HepG2 (cell line): ENCODE measurements around the gene RCOR3. TPM values are rescaled to one million over a fixed set of nuclear protein-coding genes. Genes with fewer than 3 reads are reported as not detected.

ENCODE experiments used
- ARNT2 ChIP-seq: sonication (generic); formaldehyde crosslinking; IDR thresholded peaks from 2 replicates; pipeline ENCODE4 v1.8.0; 2022; ENCODE audit warnings: mild to moderate bottlenecking, low read depth, missing genetic modification reagents, moderate library complexity
- BCLAF1 ChIP-seq: fragments of 450-650 bp; IDR thresholded peaks from 2 replicates; pipeline ENCODE4 v1.6.1; 2017; ENCODE audit warnings: mild to moderate bottlenecking
- HHEX ChIP-seq: IDR thresholded peaks from 2 replicates; pipeline ENCODE4 v1.6.1; 2016; ENCODE audit warnings: control low read depth
- HOXA7 ChIP-seq: sonication (generic); formaldehyde crosslinking; IDR thresholded peaks from 2 replicates; pipeline ENCODE4 v1.8.1; 2022; ENCODE audit warnings: mild to moderate bottlenecking, missing genetic modification reagents, moderate library complexity
- KDM1A ChIP-seq: IDR thresholded peaks from 2 replicates; pipeline ENCODE4 v1.6.1; 2016; ENCODE audit warnings: missing compliant biosample characterization
- LBX2 ChIP-seq: sonication (generic); formaldehyde crosslinking; IDR thresholded peaks from 2 replicates; pipeline ENCODE4 v1.5.0; 2020; ENCODE audit warnings: missing genetic modification reagents, mild to moderate bottlenecking, borderline replicate concordance
- MAZ ChIP-seq, 2 experiments: sonication (generic) in 1 of 2; formaldehyde crosslinking in 1 of 2; IDR thresholded peaks; 2 replicates each; pipeline versions ENCODE4 v1.5.0 to v1.6.1; 2012 to 2020; ENCODE audit warnings: low read depth in 2 of 2, mild to moderate bottlenecking in 2 of 2, borderline replicate concordance in 1 of 2, improper control_type of control experiment in 1 of 2, low read length in 1 of 2, missing genetic modification reagents in 1 of 2, moderate library complexity in 1 of 2
- MED13 ChIP-seq: sonication (generic); formaldehyde crosslinking; IDR thresholded peaks from 2 replicates; pipeline ENCODE4 v1.5.0; 2020; ENCODE audit warnings: missing genetic modification reagents
- MTF2 ChIP-seq: sonication (generic); formaldehyde crosslinking; IDR thresholded peaks from 2 replicates; pipeline ENCODE4 v1.5.0; 2020; ENCODE audit warnings: missing genetic modification reagents, borderline replicate concordance
- POLR2G ChIP-seq: fragments of 200-400 bp; formaldehyde crosslinking; IDR thresholded peaks from 2 replicates; pipeline ENCODE4 v1.6.1; 2018; ENCODE audit warnings: mild to moderate bottlenecking, low read depth, low read length, moderate library complexity
- TBL1XR1 ChIP-seq: fragments of 150-350 bp; IDR thresholded peaks from 2 replicates; pipeline ENCODE4 v1.6.1; 2014; ENCODE audit warnings: borderline replicate concordance, low read length; ENCODE audit not compliant: partially characterized antibody
- TERF1 ChIP-seq: sonication (generic); formaldehyde crosslinking; IDR thresholded peaks from 2 replicates; pipeline ENCODE4 v1.8.0; 2022; ENCODE audit warnings: mild to moderate bottlenecking, missing genetic modification reagents, moderate library complexity
- TFE3 ChIP-seq: IDR thresholded peaks from 2 replicates; pipeline ENCODE4 v1.6.1; 2016
- U2AF2 ChIP-seq: fragments of 200-400 bp; formaldehyde crosslinking; IDR thresholded peaks from 2 replicates; pipeline ENCODE4 v1.6.1; 2017; ENCODE audit warnings: low read depth, mild to moderate bottlenecking, low read length
- ZFP41 ChIP-seq: sonication (generic); formaldehyde crosslinking; IDR thresholded peaks from 2 replicates; pipeline ENCODE4 v1.4.0; 2020; ENCODE audit warnings: mild to moderate bottlenecking, missing genetic modification reagents, borderline replicate concordance
- ZNF501 ChIP-seq: sonication (generic); formaldehyde crosslinking; IDR thresholded peaks from 2 replicates; pipeline ENCODE4 v1.5.1; 2020; ENCODE audit warnings: mild to moderate bottlenecking, moderate library complexity, missing genetic modification reagents
- ZNF558 ChIP-seq: sonication (generic); formaldehyde crosslinking; IDR thresholded peaks from 2 replicates; pipeline ENCODE4 v1.9.0; 2022; ENCODE audit warnings: mild to moderate bottlenecking, missing genetic modification reagents, borderline replicate concordance
- ZNF777 ChIP-seq: sonication (generic); formaldehyde crosslinking; IDR thresholded peaks from 2 replicates; pipeline ENCODE4 v1.4.0; 2020; ENCODE audit warnings: missing genetic modification reagents
- ZNF800 ChIP-seq: sonication (generic); formaldehyde crosslinking; IDR thresholded peaks from 2 replicates; pipeline ENCODE4 v1.4.0; 2020; ENCODE audit warnings: missing genetic modification reagents
- polyA plus RNA-seq, 8 experiments: library from polyadenylated mRNA; depleted of rRNA in 3 of 8; stranded (reverse) in 7 of 8; unstranded in 1 of 8; fragments of >200 nt; fragmentation: Illumina TruSeq in 4 of 8; extraction: Trizol in 4 of 8; gene quantifications; 2 replicates each; pipeline versions ENCODE4 v1.2.1 to v1.2.3, GENCODE V29; 2011 to 2016; ENCODE audit warnings: low read depth in 4 of 8, missing spikeins in 1 of 8, mixed read lengths in 1 of 8; ENCODE audit not compliant: insufficient read depth in 1 of 8
- total RNA-seq, 5 experiments: library from RNA; depleted of rRNA; stranded (reverse); fragments of >200 nt; fragmentation: Illumina TruSeq; extraction: Trizol; gene quantifications; 2 replicates each; pipeline ENCODE4 v1.2.3, GENCODE V29; 2016; ENCODE audit warnings: low read depth in 1 of 5

The RCOR3 gene
- total and polyA plus RNA-seq, 2 of the 13 experiments (the other 11 are each of a cell fraction or from before 2014, with no cell fraction given) = 16.8 to 31.6 TPM

GRCh38 chr1:211258756-211259637 lies at the start of gene RCOR3 (continued):
- TF ChIP-seq ZNF777 (CRISPR knock-in tag) (no peak), KDM1A (peak; percentile 61; the same call in 1 of the 2 replicates), TBL1XR1 (no peak), MTF2 (peak; percentile 84; the same call in 1 of the 2 replicates), POLR2G (peak; percentile 80), BCLAF1 (no peak), HOXA7 (CRISPR knock-in tag) (no peak), MAZ (IDR thresholded peaks at IDR 0.05; ENCODE audit: borderline replicate concordance, low read depth, low read length) (peak; percentile 61; the same call in 1 of the 2 replicates), MAZ (CRISPR knock-in tag; IDR thresholded peaks at IDR 0.05; ENCODE audit: low read depth) (peak; percentile 96), TFE3 (peak; percentile 83), LBX2 (CRISPR knock-in tag) (no peak), HHEX (CRISPR knock-in tag) (no peak), ZNF501 (CRISPR knock-in tag) (peak; percentile 80; the same call in 1 of the 2 replicates), ZNF800 (0 out of 2 replicates have a peak, but pooled peaks have one; percentile 2), TERF1 (CRISPR knock-in tag) (0 out of 2 replicates have a peak, but pooled peaks have one; percentile 43), MED13 (CRISPR knock-in tag) (no peak), ZNF558 (CRISPR knock-in tag) (peak; percentile 72; the same call in 1 of the 2 replicates), ARNT2 (peak; percentile 60; the same call in 1 of the 2 replicates), U2AF2 (no peak), ZFP41 (CRISPR knock-in tag) (no peak)
